IPS-NIHi7 (cell line): ENCODE results near the gene TRPM8.

Experiments
- DNase-seq: peaks from one replicate; pipeline ENCODE4 v3.0.0; 2012; ENCODE audit warnings: mixed read lengths; ENCODE audit errors: extremely low spot score

Gene TRPM8

GRCh38 chr2:234046521-234046920, 129.3 kb downstream of the TRPM8 start:
- no peak for DNase-seq

- DNase-seq = no peak
These were observed 130.2 kb downstream of the TRPM8 start for GRCh38 chr2:234047361-234047760.

- no peak for DNase-seq
These were observed 130.9 kb downstream of the TRPM8 start for GRCh38 chr2:234048049-234048448.

- no peak for DNase-seq
These were observed 133.4 kb downstream of the TRPM8 start, which contains the start of gene SPP2 for GRCh38 chr2:234050455-234051135. TSS of gene SPP2 (plus strand) at chr2:234050702. CDS start at chr2:234050787, 85 bp downstream.

- no peak for DNase-seq
These were observed 134.3 kb downstream of the TRPM8 start for GRCh38 chr2:234051374-234052070.

GRCh38 chr2:234058881-234059280, 141.7 kb downstream of the TRPM8 start:
- DNase-seq = no peak

GRCh38 chr2:234060236-234060635, 143.1 kb downstream of the TRPM8 start:
- DNase-seq = no peak

GRCh38 chr2:234061624-234062257, 144.6 kb downstream of the TRPM8 start:
- DNase-seq = no peak

GRCh38 chr2:234066587-234066986, 149.4 kb downstream of the TRPM8 start:
- no peak for DNase-seq
